Measurements from ENCODE around the gene HES4.
"Not testable (repeated sequence)": the region's sequence is repeated elsewhere in the genome, so short reads cannot be mapped to it uniquely, and the experiment has no call there.

HES4 gene

GRCh38 chr1:1010131-1010530 is 10.2 kb upstream of the HES4 start:
- Histone ChIP-seq H3K4me1 (ENCODE audit: control insufficient read depth in 1 of 2, insufficient read depth in 2 of 2, low read length in 2 of 2) (peaks cover 12 to 31% of the 10 kb centered on the region in 2 donors), H3K27me3 (ENCODE audit: control insufficient read depth in 1 of 2, insufficient read depth in 2 of 2, low read length in 2 of 2) (peaks cover under 1 to 15% of the 10 kb centered on the region in 2 donors)
- not testable (repeated sequence) for H3K36me3 ChIP-seq (ENCODE audit: control insufficient read depth in 1 of 2, insufficient read depth in 2 of 2, low read length in 2 of 2); H3K9me3 ChIP-seq (ENCODE audit: control insufficient read depth in 1 of 2, low read length in 2 of 2); H3K9ac ChIP-seq (ENCODE audit: low read depth in 1 of 2, low read length in 2 of 2); H3K27ac ChIP-seq (ENCODE audit: low read depth, low read length); H3K4me3 ChIP-seq (ENCODE audit: low read depth in 1 of 2, low read length in 2 of 2)

GRCh38 chr1:1006305-1007159 is 6.6 kb upstream of the HES4 start:
- no peaks in the 10 kb centered on the region for H3K36me3 ChIP-seq (ENCODE audit: control insufficient read depth in 1 of 2, insufficient read depth in 2 of 2, low read length in 2 of 2)
- H3K4me3 ChIP-seq (ENCODE audit: low read depth in 1 of 2, low read length in 2 of 2): peak overlapping the region; percentile 28 to 35
- peak overlapping the region in 1 of 2 donors; percentile 54 for H3K9ac ChIP-seq (ENCODE audit: low read depth in 1 of 2, low read length in 2 of 2)
- H3K9me3 ChIP-seq (ENCODE audit: control insufficient read depth in 1 of 2, low read length in 2 of 2): no peaks in the 10 kb centered on the region
- H3K27ac ChIP-seq (ENCODE audit: low read depth, low read length): peak overlapping the region; percentile 51
- peaks cover 11 to 27% of the 10 kb centered on the region in 2 donors for H3K4me1 ChIP-seq (ENCODE audit: control insufficient read depth in 1 of 2, insufficient read depth in 2 of 2, low read length in 2 of 2)
- peaks cover 17 to 38% of the 10 kb centered on the region in 2 donors for H3K27me3 ChIP-seq (ENCODE audit: control insufficient read depth in 1 of 2, insufficient read depth in 2 of 2, low read length in 2 of 2)

- Histone ChIP-seq H3K9me3 (ENCODE audit: control insufficient read depth in 1 of 2, low read length in 2 of 2) (no peaks in the 10 kb centered on the region), H3K4me3 (ENCODE audit: low read depth in 1 of 2, low read length in 2 of 2) (peak overlapping the region; percentile 28 to 35), H3K4me1 (ENCODE audit: control insufficient read depth in 1 of 2, insufficient read depth in 2 of 2, low read length in 2 of 2) (peaks cover 15 to 32% of the 10 kb centered on the region in 2 donors), H3K9ac (ENCODE audit: low read depth in 1 of 2, low read length in 2 of 2) (peak overlapping the region in 1 of 2 donors; percentile 54), H3K27me3 (ENCODE audit: control insufficient read depth in 1 of 2, insufficient read depth in 2 of 2, low read length in 2 of 2) (peaks cover 24 to 44% of the 10 kb centered on the region in 2 donors), H3K36me3 (ENCODE audit: control insufficient read depth in 1 of 2, insufficient read depth in 2 of 2, low read length in 2 of 2) (no peaks in the 10 kb centered on the region), H3K27ac (ENCODE audit: low read depth, low read length) (peak overlapping the region; percentile 51)
Observed at GRCh38 chr1:1005774-1006304, 5.9 kb upstream of the HES4 start.

GRCh38 chr1:1004780-1005697 is 5.1 kb upstream of the HES4 start:
- no peaks in the 10 kb centered on the region for H3K9me3 ChIP-seq (ENCODE audit: control insufficient read depth in 1 of 2, low read length in 2 of 2)
- H3K4me3 ChIP-seq (ENCODE audit: low read depth in 1 of 2, low read length in 2 of 2): peak overlapping the region in 1 of 2 donors; percentile 22
- no peaks in the 10 kb centered on the region for H3K36me3 ChIP-seq (ENCODE audit: control insufficient read depth in 1 of 2, insufficient read depth in 2 of 2, low read length in 2 of 2)
- H3K9ac ChIP-seq (ENCODE audit: low read depth in 1 of 2, low read length in 2 of 2): peak overlapping the region in 1 of 2 donors; percentile 4
- H3K27me3 ChIP-seq (ENCODE audit: control insufficient read depth in 1 of 2, insufficient read depth in 2 of 2, low read length in 2 of 2): peaks cover 27 to 48% of the 10 kb centered on the region in 2 donors
- peak overlapping the region; percentile 20 for H3K27ac ChIP-seq (ENCODE audit: low read depth, low read length)
- H3K4me1 ChIP-seq (ENCODE audit: control insufficient read depth in 1 of 2, insufficient read depth in 2 of 2, low read length in 2 of 2): peaks cover 18 to 32% of the 10 kb centered on the region in 2 donors

GRCh38 chr1:1004420-1004779 is 4.5 kb upstream of the HES4 start:
- peaks cover 18 to 32% of the 10 kb centered on the region in 2 donors for H3K4me1 ChIP-seq (ENCODE audit: control insufficient read depth in 1 of 2, insufficient read depth in 2 of 2, low read length in 2 of 2)
- no peaks in the 10 kb centered on the region for H3K36me3 ChIP-seq (ENCODE audit: control insufficient read depth in 1 of 2, insufficient read depth in 2 of 2, low read length in 2 of 2)
- H3K9ac ChIP-seq (ENCODE audit: low read depth in 1 of 2, low read length in 2 of 2): peak overlapping the region in 1 of 2 donors; percentile 4
- H3K27ac ChIP-seq (ENCODE audit: low read depth, low read length): no peak overlapping the region
- peaks cover 27 to 48% of the 10 kb centered on the region in 2 donors for H3K27me3 ChIP-seq (ENCODE audit: control insufficient read depth in 1 of 2, insufficient read depth in 2 of 2, low read length in 2 of 2)
- H3K4me3 ChIP-seq (ENCODE audit: low read depth in 1 of 2, low read length in 2 of 2): no peak overlapping the region
- no peaks in the 10 kb centered on the region for H3K9me3 ChIP-seq (ENCODE audit: control insufficient read depth in 1 of 2, low read length in 2 of 2)

- H3K9ac ChIP-seq (ENCODE audit: low read depth in 1 of 2, low read length in 2 of 2): no peak overlapping the region
- H3K9me3 ChIP-seq (ENCODE audit: control insufficient read depth in 1 of 2, low read length in 2 of 2): no peaks in the 10 kb centered on the region
- peaks cover 18 to 32% of the 10 kb centered on the region in 2 donors for H3K4me1 ChIP-seq (ENCODE audit: control insufficient read depth in 1 of 2, insufficient read depth in 2 of 2, low read length in 2 of 2)
- no peak overlapping the region for H3K27ac ChIP-seq (ENCODE audit: low read depth, low read length)
- H3K36me3 ChIP-seq (ENCODE audit: control insufficient read depth in 1 of 2, insufficient read depth in 2 of 2, low read length in 2 of 2): no peaks in the 10 kb centered on the region
- H3K4me3 ChIP-seq (ENCODE audit: low read depth in 1 of 2, low read length in 2 of 2): no peak overlapping the region
- H3K27me3 ChIP-seq (ENCODE audit: control insufficient read depth in 1 of 2, insufficient read depth in 2 of 2, low read length in 2 of 2): peaks cover 27 to 48% of the 10 kb centered on the region in 2 donors
Observed at GRCh38 chr1:1003618-1004419, 3.9 kb upstream of the HES4 start.

- H3K4me3 ChIP-seq (ENCODE audit: low read depth in 1 of 2, low read length in 2 of 2): peak overlapping the region; percentile 61 to 62
- no peaks in the 10 kb centered on the region for H3K36me3 ChIP-seq (ENCODE audit: control insufficient read depth in 1 of 2, insufficient read depth in 2 of 2, low read length in 2 of 2)
- peaks cover 35 to 58% of the 10 kb centered on the region in 2 donors for H3K27me3 ChIP-seq (ENCODE audit: control insufficient read depth in 1 of 2, insufficient read depth in 2 of 2, low read length in 2 of 2)
- peak overlapping the region in 1 of 2 donors; percentile 54 for H3K9ac ChIP-seq (ENCODE audit: low read depth in 1 of 2, low read length in 2 of 2)
- H3K4me1 ChIP-seq (ENCODE audit: control insufficient read depth in 1 of 2, insufficient read depth in 2 of 2, low read length in 2 of 2): peaks cover 18 to 25% of the 10 kb centered on the region in 2 donors
- H3K9me3 ChIP-seq (ENCODE audit: control insufficient read depth in 1 of 2, low read length in 2 of 2): no peaks in the 10 kb centered on the region
- peak overlapping the region; percentile 10 for H3K27ac ChIP-seq (ENCODE audit: low read depth, low read length)
Observed at GRCh38 chr1:1001057-1001783, 1.3 kb upstream of the HES4 start.

- Histone ChIP-seq H3K27ac (ENCODE audit: low read depth, low read length) (peak overlapping the region; percentile 87), H3K36me3 (ENCODE audit: control insufficient read depth in 1 of 2, insufficient read depth in 2 of 2, low read length in 2 of 2) (no peaks in the 10 kb centered on the region), H3K9me3 (ENCODE audit: control insufficient read depth in 1 of 2, low read length in 2 of 2) (no peaks in the 10 kb centered on the region), H3K27me3 (ENCODE audit: control insufficient read depth in 1 of 2, insufficient read depth in 2 of 2, low read length in 2 of 2) (peaks cover 35 to 54% of the 10 kb centered on the region in 2 donors), H3K4me3 (ENCODE audit: low read depth in 1 of 2, low read length in 2 of 2) (peak overlapping the region; percentile 61 to 62), H3K4me1 (ENCODE audit: control insufficient read depth in 1 of 2, insufficient read depth in 2 of 2, low read length in 2 of 2) (peaks cover 16 to 17% of the 10 kb centered on the region in 2 donors), H3K9ac (ENCODE audit: low read depth in 1 of 2, low read length in 2 of 2) (peak overlapping the region in 1 of 2 donors; percentile 54)
Observed at GRCh38 chr1:1000357-1001056, 610 bp upstream of the HES4 start.

Data from duodenal mucosa (tissue), 2 donors.